HG03139 (cell line): ENCODE results near the gene THEMIS2.

Experiments
- ATAC-seq: cut with Tn5 transposase; IDR thresholded peaks from one replicate; pipeline ENCODE4 v1.9.1; 2021; ENCODE audit not compliant: unreplicated experiment

The THEMIS2 gene

DNA sequence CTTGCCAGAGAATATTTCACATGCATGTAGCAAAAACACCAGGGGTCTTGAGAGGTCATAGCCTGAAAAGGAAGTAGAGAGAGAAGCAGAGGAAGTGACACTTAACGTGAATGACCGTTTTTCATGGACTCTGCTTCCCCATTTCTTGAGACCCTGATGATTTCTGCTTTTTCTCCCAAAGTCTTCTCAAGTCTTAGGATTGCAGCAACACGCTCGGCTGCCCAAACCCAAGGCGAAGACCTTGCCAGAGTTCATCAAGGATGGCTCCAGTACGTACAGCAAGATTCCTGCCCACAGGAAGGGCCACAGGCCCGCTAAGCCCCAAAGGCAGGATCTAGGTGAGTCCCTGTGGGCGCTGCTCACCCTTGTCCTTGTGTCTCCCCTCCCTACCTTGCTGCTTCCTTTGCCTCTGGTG lies 12.8 kb downstream of the THEMIS2 start:
- no peak for ATAC-seq

DNA sequence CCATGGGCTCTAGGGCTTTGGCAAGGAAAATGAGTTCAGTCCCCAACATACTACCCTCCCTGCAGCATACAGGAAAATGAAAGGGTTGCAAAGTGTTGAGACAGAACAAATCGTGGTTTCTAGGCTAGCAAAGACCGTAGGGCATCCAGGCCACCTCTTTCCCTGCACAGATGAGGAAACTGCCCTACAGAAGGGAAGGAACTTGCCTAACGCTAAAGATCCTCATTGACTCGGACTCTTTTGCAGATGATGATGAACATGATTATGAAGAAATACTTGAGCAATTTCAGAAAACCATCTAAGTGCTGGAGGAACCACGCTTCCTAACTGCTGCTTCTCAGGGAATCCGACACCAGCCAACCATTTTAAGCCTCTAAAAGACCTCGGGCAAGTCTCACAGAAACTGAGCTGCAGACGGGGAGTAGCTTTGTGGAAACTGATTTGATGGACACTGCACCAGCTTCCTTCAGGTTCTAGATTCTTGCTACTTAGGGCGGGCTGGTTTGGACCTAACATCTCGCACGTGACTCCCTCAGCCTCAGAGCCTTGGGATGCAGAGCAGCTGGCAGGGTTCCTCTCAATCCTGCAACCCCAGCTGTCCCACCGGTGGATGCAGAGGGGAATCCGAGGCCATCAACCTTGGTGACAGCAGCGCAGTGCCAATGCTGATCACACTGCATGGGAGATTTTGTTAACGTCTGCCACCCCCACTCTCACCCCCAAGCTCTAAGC lies 13.4 kb downstream of the THEMIS2 start:
- ATAC-seq = no peak

DNA sequence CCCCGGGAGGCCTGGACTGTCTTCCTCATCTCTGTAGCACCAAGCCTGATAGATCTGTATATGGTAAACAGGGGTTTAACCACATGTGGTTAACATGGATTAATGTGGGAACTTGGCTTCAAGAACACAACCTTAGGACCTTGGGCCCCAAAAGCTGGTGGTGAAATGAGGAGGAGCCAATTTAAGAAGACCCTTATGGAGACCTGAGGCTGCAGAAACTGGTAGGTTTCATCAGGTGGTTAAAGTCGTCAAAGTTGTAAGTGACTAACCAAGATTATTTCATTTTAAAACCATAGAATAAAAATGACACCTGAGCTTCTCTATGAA lies 14.0 kb downstream of the THEMIS2 start:
- ATAC-seq = no peak

DNA sequence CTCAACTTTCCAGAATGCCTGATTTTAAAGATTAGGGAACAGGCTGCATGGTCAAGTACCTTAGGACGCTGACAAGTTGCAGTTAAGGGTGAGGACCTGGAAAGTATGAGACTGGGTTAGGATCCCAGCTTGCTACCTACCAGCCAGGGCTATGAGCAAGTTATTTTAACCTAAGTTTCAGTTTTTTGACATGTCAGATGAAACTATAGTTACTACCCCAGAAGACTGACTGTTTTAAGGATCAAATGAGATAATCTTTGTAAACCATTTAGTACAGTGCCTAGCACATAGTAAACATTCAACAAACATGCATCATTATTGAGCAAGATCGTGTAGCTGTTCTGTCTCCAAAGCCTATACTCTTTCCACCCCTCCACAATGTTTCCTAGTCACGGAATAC lies 14.4 kb downstream of the THEMIS2 start:
- ATAC-seq = no peak

DNA sequence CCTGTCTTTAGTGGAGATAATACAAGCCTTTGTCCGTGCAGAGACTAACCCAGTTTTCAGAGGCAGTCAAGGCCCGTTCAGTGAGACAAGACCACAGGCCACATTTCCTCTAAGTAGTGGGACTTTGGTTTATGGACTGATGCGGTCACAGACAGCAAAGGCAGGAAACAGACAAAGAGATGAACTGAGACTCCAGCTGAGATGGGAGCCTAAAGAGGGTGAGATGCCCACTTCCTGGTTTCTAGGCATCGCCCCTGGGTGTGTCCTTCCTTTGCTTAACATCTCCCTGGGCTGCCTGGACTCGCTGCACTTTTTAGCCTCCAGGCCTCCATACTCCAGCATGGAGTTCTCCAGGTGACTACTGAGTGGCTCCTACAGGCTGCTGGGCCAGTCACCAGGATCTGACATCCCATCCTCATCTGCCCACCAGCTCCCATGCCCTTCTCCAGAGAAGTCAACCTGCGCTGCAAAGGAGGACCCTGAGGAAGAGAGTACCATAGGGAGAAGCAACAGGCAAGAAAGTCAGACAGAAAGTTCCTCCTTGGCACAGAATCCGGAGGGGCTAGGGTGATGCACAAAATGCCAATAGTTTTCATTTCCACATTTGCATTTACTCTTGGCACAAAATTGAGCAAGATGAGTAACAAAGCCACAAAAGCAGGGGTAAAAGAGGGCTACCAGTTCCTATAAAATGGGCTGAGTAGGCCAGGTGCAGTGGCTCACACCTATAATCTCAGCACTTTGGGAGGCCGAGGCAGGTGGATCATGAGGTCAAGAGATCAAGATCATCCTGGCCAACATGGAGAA lies 15.1 kb downstream of the THEMIS2 start:
- no peak for ATAC-seq

DNA sequence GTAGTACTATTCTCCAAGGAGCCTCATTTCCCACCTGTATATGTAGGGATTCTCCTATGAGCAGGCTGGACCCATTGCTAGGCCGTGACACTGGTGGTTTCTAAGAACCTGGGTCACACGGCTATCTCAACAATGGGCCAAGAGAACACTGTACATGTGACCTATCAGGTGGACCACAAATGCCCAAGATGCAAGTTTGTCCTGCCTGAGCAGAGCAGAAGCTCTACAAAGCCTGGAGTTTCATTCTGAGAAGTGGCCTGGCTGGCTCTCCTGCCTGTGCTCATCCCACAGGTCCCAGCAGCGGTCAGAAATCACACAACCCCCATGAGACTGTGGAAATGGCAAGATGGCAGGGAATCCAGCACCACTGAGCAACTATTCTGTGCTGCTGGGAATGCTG lies 17.2 kb downstream of the THEMIS2 start:
- no peak for ATAC-seq

DNA sequence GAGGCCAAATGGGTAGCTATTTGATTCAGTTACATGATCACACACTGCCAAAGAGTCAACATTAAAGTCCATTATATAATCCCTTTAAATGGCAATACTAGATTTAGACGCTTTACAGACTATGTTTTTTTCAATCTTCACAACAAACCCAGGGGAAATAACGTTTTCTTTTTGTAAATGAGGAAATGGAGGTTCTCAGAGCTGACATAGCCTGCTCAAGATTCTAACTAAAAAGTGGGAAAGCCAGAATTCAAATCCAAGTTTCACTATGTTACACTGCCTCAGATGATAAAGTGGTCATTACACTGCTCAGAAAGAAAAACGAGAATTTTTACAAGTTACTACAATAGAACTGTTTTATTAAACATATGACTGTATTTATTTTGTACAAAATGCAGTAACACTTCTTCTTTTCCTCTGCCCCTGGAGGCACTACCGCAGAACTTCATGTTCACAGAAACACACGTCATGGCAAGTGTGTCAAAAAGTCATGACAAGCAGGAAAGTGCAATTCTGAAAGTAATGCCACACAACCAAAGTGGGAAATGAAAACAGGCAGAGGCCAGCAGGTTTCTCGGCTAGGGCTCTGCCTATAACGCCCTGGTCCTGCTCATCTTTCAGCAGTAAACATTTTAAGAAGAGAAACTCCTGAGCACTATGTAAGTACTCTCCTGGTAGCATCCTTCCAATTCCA lies 19.0 kb downstream of the THEMIS2 start:
- peak; percentile 39 for ATAC-seq

DNA sequence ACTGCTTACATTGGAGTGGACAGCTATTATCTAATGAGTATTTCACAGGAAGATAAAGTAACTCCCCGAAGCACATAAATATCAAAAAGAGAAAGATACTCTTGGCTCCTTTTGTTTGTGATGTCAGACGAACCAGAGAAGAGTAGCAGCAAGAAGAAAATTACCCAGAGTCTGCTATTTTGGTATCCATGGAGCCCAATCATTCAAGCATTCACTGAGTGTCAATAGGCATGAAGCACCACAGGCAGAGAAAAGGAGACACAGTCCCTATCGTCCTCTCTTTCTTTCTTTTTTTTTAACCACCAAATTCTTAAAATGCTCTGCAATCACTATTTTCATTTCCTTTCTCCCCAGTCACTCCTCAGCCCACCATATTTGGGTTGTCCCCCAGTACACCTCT lies 22.2 kb downstream of the THEMIS2 start:
- no peak for ATAC-seq

DNA sequence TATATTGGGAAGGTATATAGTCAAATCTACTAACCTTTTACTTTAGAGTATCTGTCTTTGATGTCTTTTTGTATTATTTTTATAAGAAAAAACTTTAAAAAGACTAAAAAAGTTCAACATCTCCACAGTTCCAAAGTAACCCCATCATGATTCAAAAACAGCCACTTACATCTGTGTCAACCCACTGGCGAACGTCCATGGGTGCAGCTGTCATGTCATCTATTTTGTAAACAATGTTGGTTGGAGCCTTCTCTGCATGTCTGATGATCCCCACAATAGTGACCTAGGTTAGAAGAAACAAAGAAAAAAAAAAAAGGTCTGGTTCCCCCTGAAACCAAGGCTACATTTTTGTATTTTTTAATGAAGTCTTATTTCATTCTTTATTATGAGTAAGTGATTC lies 34.4 kb downstream of the THEMIS2 start:
- no peak for ATAC-seq

DNA sequence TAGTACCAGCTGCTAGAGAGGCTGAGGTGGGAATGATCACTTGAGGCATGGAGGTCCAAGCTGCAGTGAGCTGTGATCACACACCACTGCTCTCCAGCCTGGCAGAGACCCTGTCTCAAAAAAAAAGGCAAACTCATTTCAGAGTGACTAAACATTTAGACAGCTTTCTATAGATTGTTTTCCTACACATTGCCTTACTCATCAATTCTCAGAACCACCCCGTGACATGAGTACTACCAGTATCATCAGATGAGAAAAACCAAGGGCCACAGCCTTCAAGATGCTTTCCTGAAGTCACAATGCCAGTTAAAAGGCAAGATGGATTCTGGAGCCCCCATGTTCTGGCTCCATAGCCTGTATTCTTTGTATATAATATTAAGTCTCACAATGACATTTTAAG lies 40.1 kb downstream of the THEMIS2 start:
- no peak for ATAC-seq

DNA sequence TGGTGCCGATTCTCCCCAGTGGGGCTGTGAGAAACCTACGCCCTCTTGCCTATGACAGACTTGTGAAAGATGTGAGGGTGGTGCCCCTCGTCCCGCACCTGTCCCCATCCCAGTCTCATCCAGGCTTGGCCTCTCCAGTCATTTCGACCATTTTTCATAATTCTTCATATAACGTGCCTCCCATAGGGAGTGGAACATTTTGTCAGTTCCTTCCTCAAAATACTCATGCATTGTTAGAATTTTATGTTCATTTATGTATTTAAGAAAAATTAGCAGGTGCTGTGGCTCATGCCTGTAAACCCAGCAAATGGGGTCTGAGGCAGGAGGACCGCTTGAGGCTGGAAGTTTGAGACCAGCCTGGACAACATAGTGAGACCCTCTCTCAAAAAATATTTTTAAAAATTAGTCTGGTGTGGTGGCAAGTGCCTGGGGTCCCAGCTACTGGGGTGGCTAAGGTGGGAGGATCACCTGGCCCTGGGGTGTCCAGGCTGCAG lies 42.8 kb downstream of the THEMIS2 start:
- no peak for ATAC-seq

DNA sequence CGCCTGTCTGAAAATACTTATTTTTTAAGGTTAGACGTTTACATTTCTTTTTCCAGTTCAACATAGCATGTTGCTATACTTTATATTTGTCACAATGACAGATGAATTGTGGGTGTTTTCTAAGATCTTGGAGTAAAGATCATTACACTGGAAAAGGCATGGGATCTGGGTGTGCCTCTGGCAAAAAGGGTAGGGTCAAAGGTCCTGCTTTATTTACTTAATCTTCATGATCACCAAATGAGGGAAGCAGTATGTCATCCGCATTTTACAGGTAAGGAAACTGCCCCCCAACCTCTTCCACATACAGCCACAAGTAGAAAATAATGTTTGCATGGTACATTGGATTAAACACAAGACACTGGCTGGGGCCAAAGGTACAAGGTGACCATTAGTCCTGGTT lies 49.9 kb downstream of the THEMIS2 start:
- ATAC-seq = no peak

DNA sequence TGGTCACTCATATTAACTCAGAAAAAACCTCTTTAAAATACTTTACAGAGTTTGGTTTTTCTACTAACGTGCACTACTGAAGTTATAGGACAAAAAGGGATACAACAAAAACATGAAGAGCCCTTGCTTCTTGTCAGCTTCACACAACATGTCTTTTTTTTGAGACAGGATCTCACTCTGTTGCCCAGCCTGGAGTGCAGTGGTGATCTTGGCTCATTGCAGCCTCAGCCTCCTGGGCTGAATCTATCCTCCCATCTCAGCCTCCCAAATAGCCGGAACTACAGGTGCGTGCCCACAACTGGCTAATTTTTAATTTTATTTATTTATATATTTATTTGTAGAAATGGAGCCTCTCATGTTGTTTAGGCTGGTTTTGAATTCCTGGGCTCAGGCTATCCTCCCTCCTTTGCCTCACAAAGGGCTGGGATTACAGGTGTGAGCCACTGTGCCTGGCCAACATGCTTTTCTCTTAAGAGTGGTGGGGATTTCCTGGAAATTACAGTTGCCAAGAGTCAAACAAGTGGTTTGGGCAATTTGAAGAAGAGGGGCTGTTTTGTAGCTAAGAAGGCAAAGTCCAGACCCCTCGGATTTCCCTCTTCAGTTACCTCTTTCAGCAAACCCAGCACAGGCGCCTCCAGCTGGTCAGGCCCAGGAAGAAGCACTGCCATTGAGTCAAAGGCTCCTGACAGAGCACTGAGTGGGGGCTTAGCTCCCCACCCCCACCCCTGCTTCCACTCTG lies 56.0 kb downstream of the THEMIS2 start:
- ATAC-seq = no peak

DNA sequence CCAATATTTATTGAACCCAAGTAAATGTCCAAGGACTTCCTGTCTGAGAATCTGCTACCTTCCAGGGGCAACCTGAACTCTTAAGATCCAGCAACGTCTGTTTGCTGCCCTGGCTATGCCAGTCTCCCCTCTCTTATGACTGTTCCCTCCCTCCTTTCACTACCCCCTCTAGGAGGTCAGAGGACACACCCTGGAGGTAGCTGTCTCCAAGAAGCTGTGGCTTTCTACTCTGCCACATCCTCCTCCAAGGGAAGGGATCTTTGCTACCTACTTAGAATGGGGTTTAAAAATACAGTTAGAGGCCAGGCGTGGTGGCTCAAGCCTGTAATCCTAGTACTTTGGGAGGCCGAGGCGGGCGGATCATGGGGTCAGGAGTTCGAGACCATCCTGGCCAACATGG lies 58.8 kb downstream of the THEMIS2 start:
- no peak for ATAC-seq

DNA sequence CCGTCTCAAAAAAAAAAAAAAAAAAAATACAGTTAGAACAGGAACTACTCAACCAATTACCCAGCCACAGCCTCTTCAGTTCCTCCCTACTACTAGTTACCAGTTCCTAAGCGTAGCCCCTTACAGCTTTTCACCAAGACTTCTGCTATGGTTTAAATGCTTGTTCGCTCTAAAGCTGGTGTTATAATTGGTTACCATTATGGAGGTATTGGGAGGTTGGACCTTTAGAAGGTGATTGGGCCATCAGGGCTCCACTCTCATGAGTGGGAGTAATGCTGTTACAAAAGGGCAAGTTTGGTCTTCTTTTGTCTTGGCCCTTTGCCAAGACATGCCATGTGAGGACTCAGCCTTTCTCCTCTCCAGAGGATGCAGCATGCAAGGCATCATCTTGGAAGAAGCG lies 59.4 kb downstream of the THEMIS2 start:
- no peak for ATAC-seq

DNA sequence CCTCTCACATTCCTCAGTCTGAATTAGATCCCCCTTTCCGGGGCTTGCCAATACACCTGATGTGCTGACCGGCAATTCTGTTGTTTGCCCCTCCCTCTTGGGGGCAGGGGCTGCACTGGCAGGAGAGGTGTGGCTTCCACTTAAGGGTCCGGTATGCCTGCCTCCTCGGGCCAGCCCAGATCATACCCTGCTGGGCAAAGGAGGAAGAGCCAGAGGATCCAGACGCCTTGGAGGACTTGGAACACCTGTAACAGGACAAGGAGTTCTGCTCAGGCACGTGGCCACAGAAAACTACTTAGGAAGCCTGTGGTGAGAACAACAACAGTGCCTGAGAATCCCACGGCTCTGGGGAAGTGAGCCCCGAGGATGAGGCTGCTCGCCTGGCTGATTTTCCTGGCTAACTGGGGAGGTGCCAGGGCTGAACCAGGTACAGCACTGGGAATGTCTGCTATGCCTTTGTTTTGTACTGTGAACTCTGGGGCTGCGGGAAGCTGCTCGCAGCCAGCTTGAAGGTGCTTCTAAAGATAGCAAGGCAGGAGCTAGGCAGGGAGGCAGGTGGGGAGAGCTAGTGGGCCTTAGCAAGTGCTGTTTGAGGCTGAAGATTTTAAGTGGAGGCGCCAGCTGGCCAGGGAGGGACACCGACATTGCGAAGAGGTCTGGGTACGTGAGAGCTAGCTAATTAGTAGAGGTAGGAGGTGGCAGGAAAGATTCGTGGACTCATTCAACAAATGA lies 62.6 kb downstream of the THEMIS2 start, which contains the start of gene SMPDL3B:
SMPDL3B (plus strand) TSS at position 183 of the 732 bp plus-strand sequence; CDS start at position 367, 184 bp downstream.
- no peak for ATAC-seq

DNA sequence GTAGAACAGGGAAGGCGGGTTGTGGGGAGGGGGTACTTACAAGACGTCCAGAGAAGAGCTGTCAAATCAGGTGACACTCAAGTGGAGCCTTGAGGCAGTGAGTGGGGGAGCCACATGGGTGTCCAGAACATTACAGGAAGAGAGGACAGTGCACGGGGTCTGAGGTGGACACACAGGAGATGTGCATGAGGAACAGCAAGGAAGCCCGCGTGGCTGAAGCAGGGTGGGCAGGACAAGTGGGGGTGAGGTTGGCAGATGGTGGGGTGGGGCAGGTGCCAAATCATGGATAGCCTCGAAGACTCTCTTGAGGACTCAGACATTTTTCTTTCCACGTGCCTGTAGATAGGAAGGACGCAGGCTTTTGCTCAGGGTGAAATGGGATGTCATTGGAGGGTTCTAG lies 63.4 kb downstream of the THEMIS2 start:
- no peak for ATAC-seq
